T-helper 9 cell (primary cell): ENCODE data around the gene CDH11.

ENCODE experiments used
- DNase-seq: peaks from one replicate; pipeline ENCODE4 v3.0.0-alpha.2; 2020

CDH11 gene

GRCh38 chr16:64973171-64973570 lies 148.7 kb downstream of the CDH11 start:
- no peak for DNase-seq

- no peak for DNase-seq
Observed at GRCh38 chr16:64971171-64971570, 150.7 kb downstream of the CDH11 start.

- DNase-seq = no peak
Observed at GRCh38 chr16:64969221-64969620, 152.6 kb downstream of the CDH11 start.

- no peak for DNase-seq
Observed at GRCh38 chr16:64968539-64968938, 153.3 kb downstream of the CDH11 start.

GRCh38 chr16:64964126-64964540 lies 157.7 kb downstream of the CDH11 start:
- DNase-seq = no peak

- no peak for DNase-seq
Observed at GRCh38 chr16:64962786-64963185, 159.1 kb downstream of the CDH11 start.

GRCh38 chr16:64957246-64957645 lies 164.6 kb downstream of the CDH11 start:
- DNase-seq = no peak

- no peak for DNase-seq
Observed at GRCh38 chr16:64952177-64952576, 169.7 kb downstream of the CDH11 start.

- no peak for DNase-seq
Observed at GRCh38 chr16:64951193-64951592, 170.7 kb downstream of the CDH11 start.

- no peak for DNase-seq
Observed at GRCh38 chr16:64950731-64951130, 171.1 kb downstream of the CDH11 start.

GRCh38 chr16:64950262-64950661 lies 171.6 kb downstream of the CDH11 start:
- no peak for DNase-seq

- DNase-seq = no peak
Observed at GRCh38 chr16:64948056-64948455, 173.8 kb downstream of the CDH11 start.

- no peak for DNase-seq
Observed at GRCh38 chr16:64947651-64948050, 174.2 kb downstream of the CDH11 start.

GRCh38 chr16:64933885-64934284 lies 188.0 kb downstream of the CDH11 start:
- no peak for DNase-seq

GRCh38 chr16:64926476-64926875 lies 195.4 kb downstream of the CDH11 start:
- DNase-seq = no peak

- DNase-seq = no peak
Observed at GRCh38 chr16:64925166-64925565, 196.7 kb downstream of the CDH11 start.

GRCh38 chr16:64924086-64924485 lies 197.8 kb downstream of the CDH11 start:
- no peak for DNase-seq

- DNase-seq = no peak
Observed at GRCh38 chr16:64919929-64920607, 201.8 kb downstream of the CDH11 start.

- DNase-seq = no peak
Observed at GRCh38 chr16:64919141-64919540, 202.7 kb downstream of the CDH11 start.

- no peak for DNase-seq
Observed at GRCh38 chr16:64916051-64916450, 205.8 kb downstream of the CDH11 start.

GRCh38 chr16:64910356-64910755 lies 211.5 kb downstream of the CDH11 start:
- no peak for DNase-seq

GRCh38 chr16:64907844-64908243 lies 214.0 kb downstream of the CDH11 start:
- DNase-seq = no peak

- DNase-seq = no peak
Observed at GRCh38 chr16:64903770-64904169, 218.1 kb downstream of the CDH11 start.

- DNase-seq = no peak
Observed at GRCh38 chr16:64900517-64900916, 221.3 kb downstream of the CDH11 start.

- no peak for DNase-seq
Observed at GRCh38 chr16:64900019-64900418, 221.8 kb downstream of the CDH11 start.
